ENCODE data around the gene BST1. TPM values are rescaled to one million over a fixed set of nuclear protein-coding genes. Genes with fewer than 3 reads are reported as not detected.

BST1 gene
- polyA plus RNA-seq, 1 of the 3 experiments (the other 2 are of a cell fraction): 7.3 TPM

DNA sequence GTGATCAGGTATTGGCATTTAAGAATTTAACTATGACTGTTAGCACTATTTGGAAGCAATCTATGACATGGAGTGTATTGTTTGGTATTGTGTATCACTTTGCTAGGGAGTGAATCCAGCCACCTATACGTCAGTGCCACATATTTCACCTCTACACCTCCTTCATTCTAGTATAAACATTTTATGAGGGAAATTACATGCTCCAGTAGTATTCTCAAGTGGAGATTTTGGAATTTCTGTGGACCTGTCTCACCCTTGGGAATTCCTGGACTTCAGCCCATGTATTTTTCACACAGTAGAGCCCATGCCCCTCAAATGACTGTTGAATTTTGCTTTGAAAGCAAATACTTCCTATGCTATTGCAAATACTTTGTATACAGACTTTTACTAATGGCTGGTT is 11.3 kb downstream of the BST1 start:
- POLR2A ChIA-PET: no interaction called here
- CTCF ChIA-PET: no interaction called here

More for the DNA sequence above, 11.3 kb downstream of the BST1 start:
- no peaks in the 10 kb centered on the region for H3K27me3 ChIP-seq (ENCODE audit: insufficient read depth)
- H3K9me2 ChIP-seq: no peaks in the 10 kb centered on the region
- no peaks in the 10 kb centered on the region for H4K20me1 ChIP-seq (ENCODE audit: insufficient read depth)
- H3K9me3 ChIP-seq: no peaks in the 10 kb centered on the region
- TF ChIP-seq ELF1 (IDR thresholded peaks at IDR 0.05) (no peak), SIN3A (IDR thresholded peaks at IDR 0.05; ENCODE audit: borderline replicate concordance, low read depth, low read length) (no peak), RXRA (IDR thresholded peaks at IDR 0.05; ENCODE audit: borderline replicate concordance, low read depth) (no peak), FOSL2 (IDR thresholded peaks at IDR 0.05; ENCODE audit: borderline replicate concordance, low read depth) (no peak), MAX (IDR thresholded peaks at IDR 0.05; ENCODE audit: low read depth) (no peak), EZH2phosphoT487 (IDR thresholded peaks at IDR 0.05; ENCODE audit: borderline replicate concordance, low read depth) (no peak), CHD2 (IDR thresholded peaks at IDR 0.05; ENCODE audit: low read length, partially characterized antibody) (no peak), RFX5 (IDR thresholded peaks at IDR 0.05; ENCODE audit: low read length) (no peak), GABPA (IDR thresholded peaks at IDR 0.05; ENCODE audit: low read depth) (no peak), IRF3 (IDR thresholded peaks at IDR 0.05; ENCODE audit: low read depth, low read length) (no peak), SMC3 (IDR thresholded peaks at IDR 0.05; ENCODE audit: low read depth, low read length) (no peak), MXI1 (IDR thresholded peaks at IDR 0.05; ENCODE audit: low read depth, low read length) (no peak), MEF2A (IDR thresholded peaks at IDR 0.05; ENCODE audit: borderline replicate concordance, low read depth) (no peak), JUND (IDR thresholded peaks at IDR 0.05) (no peak), YY1 (IDR thresholded peaks at IDR 0.05; ENCODE audit: low read depth) (no peak), POLR2AphosphoS5 (IDR thresholded peaks at IDR 0.05; ENCODE audit: low read depth, low read length) (no peak), USF1 (IDR thresholded peaks at IDR 0.05; ENCODE audit: borderline replicate concordance, low read depth) (no peak)
- TF ChIP-seq, protein P1, sequence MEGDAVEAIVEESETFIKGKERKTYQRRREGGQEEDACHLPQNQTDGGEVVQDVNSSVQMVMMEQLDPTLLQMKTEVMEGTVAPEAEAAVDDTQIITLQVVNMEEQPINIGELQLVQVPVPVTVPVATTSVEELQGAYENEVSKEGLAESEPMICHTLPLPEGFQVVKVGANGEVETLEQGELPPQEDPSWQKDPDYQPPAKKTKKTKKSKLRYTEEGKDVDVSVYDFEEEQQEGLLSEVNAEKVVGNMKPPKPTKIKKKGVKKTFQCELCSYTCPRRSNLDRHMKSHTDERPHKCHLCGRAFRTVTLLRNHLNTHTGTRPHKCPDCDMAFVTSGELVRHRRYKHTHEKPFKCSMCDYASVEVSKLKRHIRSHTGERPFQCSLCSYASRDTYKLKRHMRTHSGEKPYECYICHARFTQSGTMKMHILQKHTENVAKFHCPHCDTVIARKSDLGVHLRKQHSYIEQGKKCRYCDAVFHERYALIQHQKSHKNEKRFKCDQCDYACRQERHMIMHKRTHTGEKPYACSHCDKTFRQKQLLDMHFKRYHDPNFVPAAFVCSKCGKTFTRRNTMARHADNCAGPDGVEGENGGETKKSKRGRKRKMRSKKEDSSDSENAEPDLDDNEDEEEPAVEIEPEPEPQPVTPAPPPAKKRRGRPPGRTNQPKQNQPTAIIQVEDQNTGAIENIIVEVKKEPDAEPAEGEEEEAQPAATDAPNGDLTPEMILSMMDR (IDR thresholded peaks at IDR 0.05): no peak
- TF ChIP-seq, protein P2, sequence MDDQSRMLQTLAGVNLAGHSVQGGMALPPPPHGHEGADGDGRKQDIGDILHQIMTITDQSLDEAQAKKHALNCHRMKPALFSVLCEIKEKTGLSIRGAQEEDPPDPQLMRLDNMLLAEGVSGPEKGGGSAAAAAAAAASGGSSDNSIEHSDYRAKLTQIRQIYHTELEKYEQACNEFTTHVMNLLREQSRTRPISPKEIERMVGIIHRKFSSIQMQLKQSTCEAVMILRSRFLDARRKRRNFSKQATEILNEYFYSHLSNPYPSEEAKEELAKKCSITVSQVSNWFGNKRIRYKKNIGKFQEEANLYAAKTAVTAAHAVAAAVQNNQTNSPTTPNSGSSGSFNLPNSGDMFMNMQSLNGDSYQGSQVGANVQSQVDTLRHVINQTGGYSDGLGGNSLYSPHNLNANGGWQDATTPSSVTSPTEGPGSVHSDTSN (IDR thresholded peaks at IDR 0.05): no peak
- TF ChIP-seq, protein P3, sequence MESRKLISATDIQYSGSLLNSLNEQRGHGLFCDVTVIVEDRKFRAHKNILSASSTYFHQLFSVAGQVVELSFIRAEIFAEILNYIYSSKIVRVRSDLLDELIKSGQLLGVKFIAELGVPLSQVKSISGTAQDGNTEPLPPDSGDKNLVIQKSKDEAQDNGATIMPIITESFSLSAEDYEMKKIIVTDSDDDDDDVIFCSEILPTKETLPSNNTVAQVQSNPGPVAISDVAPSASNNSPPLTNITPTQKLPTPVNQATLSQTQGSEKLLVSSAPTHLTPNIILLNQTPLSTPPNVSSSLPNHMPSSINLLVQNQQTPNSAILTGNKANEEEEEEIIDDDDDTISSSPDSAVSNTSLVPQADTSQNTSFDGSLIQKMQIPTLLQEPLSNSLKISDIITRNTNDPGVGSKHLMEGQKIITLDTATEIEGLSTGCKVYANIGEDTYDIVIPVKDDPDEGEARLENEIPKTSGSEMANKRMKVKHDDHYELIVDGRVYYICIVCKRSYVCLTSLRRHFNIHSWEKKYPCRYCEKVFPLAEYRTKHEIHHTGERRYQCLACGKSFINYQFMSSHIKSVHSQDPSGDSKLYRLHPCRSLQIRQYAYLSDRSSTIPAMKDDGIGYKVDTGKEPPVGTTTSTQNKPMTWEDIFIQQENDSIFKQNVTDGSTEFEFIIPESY (IDR thresholded peaks at IDR 0.05; ENCODE audit: borderline replicate concordance, low read depth): no peak
- no peak overlapping the region for H2AFZ ChIP-seq (ENCODE audit: low read depth)
- DNase-seq: no peak
- H3F3A ChIP-seq (replicated peaks; ENCODE audit: insufficient read depth): no peaks in the 10 kb centered on the region
- no peaks in the 10 kb centered on the region for H3K79me2 ChIP-seq (ENCODE audit: insufficient read depth)
- no peak overlapping the region for H3K9ac ChIP-seq
- no peak overlapping the region for H3K4me2 ChIP-seq
- no peak overlapping the region for H3K4me3 ChIP-seq (ENCODE audit: low read depth in 2 of 2, low read length in 1 of 2)
- H3K4me1 ChIP-seq (ENCODE audit: control insufficient read depth in 1 of 2, insufficient read depth in 2 of 2, low read depth in 1 of 2, low read length in 1 of 2): peaks cover 0 to 13% of the 10 kb centered on the region in 2 experiments; a peak in 2 of 4 replicates
- no peak overlapping the region for H3K27ac ChIP-seq (ENCODE audit: low read depth in 2 of 2, low read length in 1 of 2)
- H3K36me3 ChIP-seq (replicated peaks in 1 of 2; ENCODE audit: control insufficient read depth in 1 of 2, insufficient read depth in 2 of 2, low read length in 1 of 2): no peaks in the 10 kb centered on the region
- WGBS (ENCODE audit: low lambda C conversion rate): 100% methylated on average over 1 of the region's 1 CpG

All from SK-N-SH (cell line).